Chondrocyte (in vitro differentiated cells): ENCODE results near the gene SOD2. TPM values are rescaled to one million over a fixed set of nuclear protein-coding genes. Genes with fewer than 3 reads are reported as not detected.

Experiments
- DNase-seq: peaks from one replicate; pipeline ENCODE4 v3.0.0; 2021; ENCODE audit warnings: mixed read lengths, low spot score
- H3K27ac Mint-ChIP-seq: one replicate; pipeline ENCODE4 v1.8.0; 2021; ENCODE audit warnings: mild to moderate bottlenecking, moderate library complexity, mixed read lengths; ENCODE audit not compliant: unreplicated experiment
- H3K27me3 Mint-ChIP-seq: 2 replicates; pipeline ENCODE4 v1.8.0; 2021; ENCODE audit warnings: low read depth, mixed read lengths
- H3K36me3 Mint-ChIP-seq: 2 replicates; pipeline ENCODE4 v1.8.0; 2021; ENCODE audit warnings: low read depth, mixed read lengths
- H3K4me1 Mint-ChIP-seq: 2 replicates; pipeline ENCODE4 v1.8.0; 2021; ENCODE audit warnings: low read depth, mild to moderate bottlenecking, mixed read lengths
- H3K4me3 Mint-ChIP-seq: one replicate; pipeline ENCODE4 v1.8.0; 2021; ENCODE audit warnings: mild to moderate bottlenecking, moderate library complexity, mixed read lengths; ENCODE audit not compliant: unreplicated experiment
- H3K9me3 Mint-ChIP-seq: 2 replicates; pipeline ENCODE4 v1.8.0; 2021; ENCODE audit warnings: low read depth, mixed read lengths
- total RNA-seq: library from RNA; stranded (reverse); gene quantifications from 3 replicates; pipeline ENCODE4 v1.2.1, GENCODE V29; 2021
- TF ChIP-seq, protein P1 (sequence below): fragments of 200-600 bp; sonication (generic); IDR thresholded peaks from 2 replicates; pipeline ENCODE4 v1.5.0; 2021; ENCODE audit warnings: antibody characterized with exemption, mild to moderate bottlenecking, moderate library complexity

The SOD2 gene
- total RNA-seq, 1 donor from 2014 or later: 61.5 TPM

DNA sequence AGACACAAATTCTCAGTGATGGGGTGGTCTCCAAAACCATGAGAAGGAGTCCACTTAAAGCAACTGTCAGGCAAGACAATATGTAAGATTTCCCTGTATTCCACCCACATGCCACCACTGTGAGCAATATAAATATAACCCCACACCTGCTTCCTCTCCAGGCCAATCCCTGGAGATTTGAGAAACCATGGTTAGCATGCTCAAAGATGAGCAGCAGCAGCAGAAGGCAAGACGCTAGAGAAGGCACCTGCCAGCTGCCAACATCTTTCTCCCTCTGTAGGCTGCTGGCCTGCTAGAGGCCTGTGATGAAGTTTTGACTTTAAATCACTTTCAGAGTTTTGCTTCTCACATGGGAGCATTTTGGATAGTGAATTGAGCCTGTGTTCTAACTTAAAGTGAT lies 7.9 kb upstream of the SOD2 start:
- Mint-ChIP-seq H3K9me3 (no peaks in the 10 kb centered on the region), H3K27me3 (no peaks in the 10 kb centered on the region), H3K27ac (peak overlapping the region; percentile 93), H3K4me1 (peaks cover 15% of the 10 kb centered on the region), H3K4me3 (no peak overlapping the region), H3K36me3 (peaks cover 3% of the 10 kb centered on the region)
- TF ChIP-seq, protein P1, sequence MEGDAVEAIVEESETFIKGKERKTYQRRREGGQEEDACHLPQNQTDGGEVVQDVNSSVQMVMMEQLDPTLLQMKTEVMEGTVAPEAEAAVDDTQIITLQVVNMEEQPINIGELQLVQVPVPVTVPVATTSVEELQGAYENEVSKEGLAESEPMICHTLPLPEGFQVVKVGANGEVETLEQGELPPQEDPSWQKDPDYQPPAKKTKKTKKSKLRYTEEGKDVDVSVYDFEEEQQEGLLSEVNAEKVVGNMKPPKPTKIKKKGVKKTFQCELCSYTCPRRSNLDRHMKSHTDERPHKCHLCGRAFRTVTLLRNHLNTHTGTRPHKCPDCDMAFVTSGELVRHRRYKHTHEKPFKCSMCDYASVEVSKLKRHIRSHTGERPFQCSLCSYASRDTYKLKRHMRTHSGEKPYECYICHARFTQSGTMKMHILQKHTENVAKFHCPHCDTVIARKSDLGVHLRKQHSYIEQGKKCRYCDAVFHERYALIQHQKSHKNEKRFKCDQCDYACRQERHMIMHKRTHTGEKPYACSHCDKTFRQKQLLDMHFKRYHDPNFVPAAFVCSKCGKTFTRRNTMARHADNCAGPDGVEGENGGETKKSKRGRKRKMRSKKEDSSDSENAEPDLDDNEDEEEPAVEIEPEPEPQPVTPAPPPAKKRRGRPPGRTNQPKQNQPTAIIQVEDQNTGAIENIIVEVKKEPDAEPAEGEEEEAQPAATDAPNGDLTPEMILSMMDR: no peak
- no peak for DNase-seq

DNA sequence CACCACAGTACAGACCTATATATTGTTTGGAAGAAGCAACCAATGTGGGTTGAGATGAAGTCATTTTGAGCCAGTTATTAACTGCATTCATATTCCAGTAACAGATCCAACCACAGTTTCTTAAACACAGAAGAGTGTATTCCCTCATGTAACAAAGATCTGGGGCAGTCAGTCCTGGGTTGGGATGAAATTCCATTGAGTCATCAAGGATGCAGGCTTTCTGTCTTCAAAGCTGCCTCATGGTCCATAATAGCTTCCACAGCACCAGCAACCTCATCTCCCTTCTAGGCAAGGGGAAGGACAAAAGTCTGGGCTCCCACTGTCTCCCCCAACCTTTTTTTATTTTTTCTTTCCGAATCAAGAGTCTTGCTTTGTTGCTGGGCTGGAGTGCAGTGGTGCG lies 2.9 kb upstream of the SOD2 start:
- TF ChIP-seq, protein P1: no peak
- no peak overlapping the region for H3K27ac Mint-ChIP-seq
- H3K9me3 Mint-ChIP-seq: no peaks in the 10 kb centered on the region
- no peak overlapping the region for H3K4me3 Mint-ChIP-seq
- no peaks in the 10 kb centered on the region for H3K36me3 Mint-ChIP-seq
- DNase-seq: no peak
- H3K27me3 Mint-ChIP-seq: no peaks in the 10 kb centered on the region
- peaks cover 31% of the 10 kb centered on the region for H3K4me1 Mint-ChIP-seq

DNA sequence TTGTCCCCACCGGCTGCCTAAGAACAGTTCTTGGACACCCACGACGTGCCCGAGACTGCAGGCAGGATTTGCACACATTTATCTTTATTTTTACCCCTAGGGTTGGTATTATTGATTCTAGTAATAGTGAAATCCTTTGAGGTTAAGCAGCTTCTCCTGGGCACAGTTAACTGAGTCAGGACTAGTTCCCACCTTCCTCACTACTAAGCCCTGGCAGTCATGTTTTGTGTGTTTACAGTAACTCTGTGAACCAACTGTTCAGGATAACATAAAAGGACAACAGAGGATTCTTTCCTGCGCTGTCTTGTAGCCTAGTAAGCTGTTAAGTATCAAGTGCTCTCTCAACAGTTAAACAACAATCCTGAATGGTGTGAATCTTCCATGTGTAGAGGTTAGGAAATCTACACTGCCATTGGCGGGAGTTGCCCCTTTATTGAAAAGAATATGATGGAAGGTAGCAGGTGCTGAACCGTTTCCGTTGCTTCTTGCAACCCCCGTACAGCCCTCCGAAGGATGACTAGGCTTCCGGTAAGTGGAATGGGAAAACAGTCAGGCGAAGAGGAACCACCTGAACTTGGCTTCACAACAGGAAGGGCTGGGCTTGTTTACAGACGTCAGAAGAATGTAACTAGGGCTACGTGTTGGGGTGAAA lies 979 bp upstream of the SOD2 start:
- Mint-ChIP-seq H3K4me1 (peaks cover 27% of the 10 kb centered on the region), H3K27me3 (no peaks in the 10 kb centered on the region), H3K27ac (peak overlapping the region; percentile 84), H3K36me3 (peaks cover 2% of the 10 kb centered on the region), H3K4me3 (peak overlapping the region; percentile 87), H3K9me3 (no peaks in the 10 kb centered on the region)
- DNase-seq: no peak
- TF ChIP-seq, protein P1: no peak

DNA sequence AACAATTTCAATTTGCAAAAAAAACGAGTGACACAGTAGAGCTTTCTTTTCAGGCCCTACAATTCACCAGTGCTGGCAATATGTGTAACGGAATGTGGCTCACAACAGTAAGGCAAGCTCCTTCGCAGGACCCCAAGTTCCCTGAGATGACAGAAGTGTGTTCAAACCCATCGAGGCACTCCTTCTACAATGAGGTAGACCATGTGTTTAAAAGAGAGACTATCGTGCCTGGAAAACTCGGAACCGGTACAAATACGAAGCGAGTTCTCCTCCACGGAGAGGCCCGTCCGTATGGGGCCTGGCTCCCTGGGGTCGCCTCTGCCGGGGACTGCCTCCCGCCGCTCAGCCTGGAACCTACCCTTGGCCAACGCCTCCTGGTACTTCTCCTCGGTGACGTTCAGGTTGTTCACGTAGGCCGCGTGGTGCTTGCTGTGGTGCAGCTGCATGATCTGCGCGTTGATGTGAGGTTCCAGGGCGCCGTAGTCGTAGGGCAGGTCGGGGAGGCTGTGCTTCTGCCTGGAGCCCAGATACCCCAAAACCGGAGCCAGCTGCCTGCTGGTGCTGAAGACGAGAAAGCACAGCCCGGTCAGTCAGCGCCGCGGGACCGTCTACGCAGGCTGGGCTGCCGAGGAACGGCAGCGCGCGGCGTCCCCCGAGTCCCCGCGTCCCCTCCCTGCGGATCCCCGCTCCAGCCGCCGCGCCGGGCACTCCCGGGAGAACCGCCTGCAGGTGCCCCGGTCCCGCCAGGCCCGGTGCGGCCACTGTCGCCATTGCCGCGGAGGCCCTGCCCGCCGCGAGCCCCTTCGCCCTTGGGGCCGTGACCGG lies 526 bp downstream of the SOD2 start:
- Mint-ChIP-seq H3K4me3 (peak overlapping the region; percentile 87), H3K36me3 (peaks cover 4% of the 10 kb centered on the region), H3K4me1 (peaks cover 27% of the 10 kb centered on the region), H3K9me3 (no peaks in the 10 kb centered on the region), H3K27me3 (no peaks in the 10 kb centered on the region), H3K27ac (peak overlapping the region; percentile 92)
- DNase-seq: no peak
- TF ChIP-seq, protein P1: no peak

DNA sequence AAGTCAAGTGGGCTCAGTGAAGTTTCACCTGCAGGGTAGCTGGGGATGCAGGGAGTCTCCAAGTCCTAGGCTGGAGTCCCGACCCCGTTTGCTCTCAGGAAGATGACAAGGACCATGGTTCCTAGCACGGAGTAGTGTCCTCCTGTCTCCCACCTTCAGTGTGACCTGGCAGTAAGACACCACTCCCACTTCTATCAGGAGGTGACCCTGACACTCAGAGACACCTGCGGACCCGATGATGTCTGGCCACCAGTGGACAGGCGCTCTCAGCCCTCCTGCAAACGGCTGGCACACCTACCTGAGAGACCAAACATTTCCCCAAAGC lies 1.1 kb downstream of the SOD2 start:
- TF ChIP-seq, protein P1: no peak
- peaks cover 4% of the 10 kb centered on the region for H3K36me3 Mint-ChIP-seq
- peaks cover 27% of the 10 kb centered on the region for H3K4me1 Mint-ChIP-seq
- H3K4me3 Mint-ChIP-seq: peak overlapping the region; percentile 87
- H3K9me3 Mint-ChIP-seq: no peaks in the 10 kb centered on the region
- H3K27me3 Mint-ChIP-seq: no peaks in the 10 kb centered on the region
- DNase-seq: no peak
- H3K27ac Mint-ChIP-seq: peak overlapping the region; percentile 92
